Measurements from ENCODE around the gene CLDND2.

Gene CLDND2

GRCh38 chr19:51339313-51339686 lies 29.5 kb downstream of the CLDND2 start:
- Histone ChIP-seq H3K4me1 (ENCODE audit: insufficient read depth, low read length) (peaks cover 13% of the 10 kb centered on the region), H4K20me1 (ENCODE audit: insufficient read depth, low read length) (no peaks in the 10 kb centered on the region), H3K27me3 (ENCODE audit: insufficient read depth, low read length, poor library complexity) (no peaks in the 10 kb centered on the region), H3K4me3 (ENCODE audit: low read depth in 1 of 2, low read length in 2 of 2) (peak overlapping the region; percentile 30 to 62; a peak in 3 of 4 replicates), H3K79me2 (ENCODE audit: insufficient read depth, low read length) (no peaks in the 10 kb centered on the region), H3K36me3 (ENCODE audit: insufficient read depth, low read length) (no peaks in the 10 kb centered on the region), H3K9me3 (ENCODE audit: insufficient read depth, low read length, severe bottlenecking) (no peaks in the 10 kb centered on the region), H3K4me2 (ENCODE audit: insufficient read depth, low read length) (peak overlapping the region; percentile 74), H3K27ac (ENCODE audit: low read length) (no peak overlapping the region), H2AFZ (ENCODE audit: low read depth, low read length) (peak overlapping the region; percentile 74), H3K9ac (ENCODE audit: low read depth, low read length) (peak overlapping the region; percentile 46; the same call in 1 of the 2 replicates)
- TF ChIP-seq EZH2 (IDR thresholded peaks at IDR 0.05; ENCODE audit: borderline replicate concordance, low read depth, low read length, severe bottlenecking) (no peak), CTCF (IDR thresholded peaks at IDR 0.05; ENCODE audit: borderline replicate concordance, extremely low read depth, low read length, poor library complexity, severe bottlenecking) (no peak)
- DNase-seq (no peak), ATAC-seq (ENCODE audit: insufficient read depth, low read depth) (peak; percentile 3; the same call in 1 of the 3 replicates)

- no peak overlapping the region for H3K27ac ChIP-seq (ENCODE audit: low read length)
- peak overlapping the region; percentile 74 for H3K4me2 ChIP-seq (ENCODE audit: insufficient read depth, low read length)
- H2AFZ ChIP-seq (ENCODE audit: low read depth, low read length) = peak overlapping the region; percentile 74
- H3K79me2 ChIP-seq (ENCODE audit: insufficient read depth, low read length) = no peaks in the 10 kb centered on the region
- no peaks in the 10 kb centered on the region for H3K27me3 ChIP-seq (ENCODE audit: insufficient read depth, low read length, poor library complexity)
- no peaks in the 10 kb centered on the region for H3K36me3 ChIP-seq (ENCODE audit: insufficient read depth, low read length)
- no peaks in the 10 kb centered on the region for H4K20me1 ChIP-seq (ENCODE audit: insufficient read depth, low read length)
- DNase-seq (peak; percentile 86), ATAC-seq (ENCODE audit: insufficient read depth, low read depth) (peak; percentile 92)
- peaks cover 13% of the 10 kb centered on the region for H3K4me1 ChIP-seq (ENCODE audit: insufficient read depth, low read length)
- H3K9ac ChIP-seq (ENCODE audit: low read depth, low read length) = peak overlapping the region; percentile 46
- peak overlapping the region; percentile 30 to 62; a peak in 3 of 4 replicates for H3K4me3 ChIP-seq (ENCODE audit: low read depth in 1 of 2, low read length in 2 of 2)
- TF ChIP-seq EZH2 (IDR thresholded peaks at IDR 0.05; ENCODE audit: borderline replicate concordance, low read depth, low read length, severe bottlenecking) = no peak
- TF ChIP-seq CTCF (IDR thresholded peaks at IDR 0.05; ENCODE audit: borderline replicate concordance, extremely low read depth, low read length, poor library complexity, severe bottlenecking) = peak; percentile 91
- H3K9me3 ChIP-seq (ENCODE audit: insufficient read depth, low read length, severe bottlenecking) = no peaks in the 10 kb centered on the region
Measured at GRCh38 chr19:51338563-51339312, 30.1 kb downstream of the CLDND2 start.

DNA sequence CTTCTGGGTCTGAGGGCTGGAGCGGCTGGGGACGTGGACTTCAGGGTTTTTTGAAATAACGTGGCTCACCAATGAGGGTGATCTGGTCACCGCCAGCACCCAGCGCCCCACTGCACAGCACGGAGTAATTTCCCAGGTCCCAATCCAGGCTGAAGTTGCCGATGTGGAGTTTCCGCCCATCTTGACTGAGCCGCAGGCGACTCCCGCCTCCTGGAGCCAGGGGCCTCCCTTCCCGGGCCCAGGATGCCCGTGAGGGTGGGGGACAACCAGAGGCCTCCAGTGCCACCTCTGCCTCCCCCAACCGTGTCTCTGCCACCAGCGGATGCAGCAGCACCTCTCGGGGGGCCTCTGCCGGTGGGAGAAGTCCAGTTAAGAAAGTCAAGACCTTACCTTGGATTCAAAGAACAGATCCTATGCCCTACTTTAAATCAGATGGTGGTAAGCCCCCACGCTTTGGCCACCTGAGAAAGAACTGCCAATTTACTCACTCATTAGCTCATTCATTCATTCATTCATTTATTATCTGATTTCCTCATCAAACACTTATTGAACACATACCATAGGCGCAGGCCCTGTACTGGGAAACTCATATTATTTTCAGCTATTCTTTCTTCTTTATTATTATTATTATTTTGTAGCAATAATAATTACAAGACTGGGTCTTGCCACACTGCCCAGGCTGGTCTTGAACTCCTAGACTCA lies 30.8 kb downstream of the CLDND2 start:
- Histone ChIP-seq H3K9ac (ENCODE audit: low read depth, low read length) (peak overlapping the region; percentile 46; the same call in 1 of the 2 replicates), H3K4me3 (ENCODE audit: low read depth in 1 of 2, low read length in 2 of 2) (0 out of 4 replicates have a peak overlapping the region, but pooled peaks of 1 of the 2 experiments have one; percentile 62), H3K79me2 (ENCODE audit: insufficient read depth, low read length) (no peaks in the 10 kb centered on the region), H3K9me3 (ENCODE audit: insufficient read depth, low read length, severe bottlenecking) (no peaks in the 10 kb centered on the region), H3K36me3 (ENCODE audit: insufficient read depth, low read length) (no peaks in the 10 kb centered on the region), H2AFZ (ENCODE audit: low read depth, low read length) (peak overlapping the region; percentile 74), H3K27me3 (ENCODE audit: insufficient read depth, low read length, poor library complexity) (no peaks in the 10 kb centered on the region), H3K4me1 (ENCODE audit: insufficient read depth, low read length) (peaks cover 13% of the 10 kb centered on the region), H4K20me1 (ENCODE audit: insufficient read depth, low read length) (no peaks in the 10 kb centered on the region), H3K4me2 (ENCODE audit: insufficient read depth, low read length) (peak overlapping the region; percentile 74), H3K27ac (ENCODE audit: low read length) (no peak overlapping the region)
- TF ChIP-seq EZH2 (IDR thresholded peaks at IDR 0.05; ENCODE audit: borderline replicate concordance, low read depth, low read length, severe bottlenecking) (no peak), CTCF (IDR thresholded peaks at IDR 0.05; ENCODE audit: borderline replicate concordance, extremely low read depth, low read length, poor library complexity, severe bottlenecking) (no peak)
- ATAC-seq (ENCODE audit: insufficient read depth, low read depth) (no peak), DNase-seq (no peak)
